ENCODE results near the gene LEFTY2. TPM values are rescaled to one million over a fixed set of nuclear protein-coding genes. Genes with fewer than 3 reads are reported as not detected.
"Not testable (repeated sequence)": the region's sequence is repeated elsewhere in the genome, so short reads cannot be mapped to it uniquely, and the experiment has no call there.

Gene LEFTY2
- polyA plus RNA-seq, 1 of the 3 experiments (the other 2 are of a cell fraction), result not detected

GRCh38 chr1:225975146-225975545, 34.1 kb upstream of the LEFTY2 start:
- H3F3A ChIP-seq (replicated peaks; ENCODE audit: insufficient read depth); H3K9me2 ChIP-seq; DNase-seq; H2AFZ ChIP-seq (ENCODE audit: low read depth); H3K4me2 ChIP-seq; H3K9me3 ChIP-seq; H3K9ac ChIP-seq; H3K4me1 ChIP-seq (ENCODE audit: control insufficient read depth in 1 of 2, insufficient read depth in 2 of 2, low read depth in 1 of 2, low read length in 1 of 2); H3K79me2 ChIP-seq (ENCODE audit: insufficient read depth); POLR2A ChIA-PET; H3K27me3 ChIP-seq (ENCODE audit: insufficient read depth); H3K27ac ChIP-seq (ENCODE audit: low read depth in 2 of 2, low read length in 1 of 2); H4K20me1 ChIP-seq (ENCODE audit: insufficient read depth); H3K4me3 ChIP-seq (ENCODE audit: low read depth in 2 of 2, low read length in 1 of 2); H3K36me3 ChIP-seq (replicated peaks in 1 of 2; ENCODE audit: control insufficient read depth in 1 of 2, insufficient read depth in 2 of 2, low read length in 1 of 2): not testable (repeated sequence)
- CTCF ChIA-PET, result interaction anchor here (0.6 to 7.8 kb wide), 29 partner anchors 10 to 656 kb away, joined by 3 to 130 read pairs (median 4); partner anchors contain the start of genes LEFTY2 and SRP9
- 96% methylated on average over 12 of the region's 12 CpGs for WGBS (ENCODE audit: low lambda C conversion rate)

- TF ChIP-seq CHD2 (IDR thresholded peaks at IDR 0.05; ENCODE audit: low read length, partially characterized antibody), result no peak
- no peak for TF ChIP-seq GABPA (IDR thresholded peaks at IDR 0.05; ENCODE audit: low read depth)
- TF ChIP-seq FOXM1 (IDR thresholded peaks at IDR 0.05; ENCODE audit: low read depth), result no peak
- no peak for TF ChIP-seq NFIC (IDR thresholded peaks at IDR 0.05; ENCODE audit: borderline replicate concordance)
- TF ChIP-seq MAX (IDR thresholded peaks at IDR 0.05; ENCODE audit: low read depth), result no peak
- TF ChIP-seq RFX5 (IDR thresholded peaks at IDR 0.05; ENCODE audit: low read length), result no peak
- TF ChIP-seq JUND (IDR thresholded peaks at IDR 0.05), result no peak
- no peak for TF ChIP-seq TAF1 (IDR thresholded peaks at IDR 0.05; ENCODE audit: borderline replicate concordance, low read depth, low read length)
- no peak for TF ChIP-seq USF1 (IDR thresholded peaks at IDR 0.05; ENCODE audit: borderline replicate concordance, low read depth)
- no peak for TF ChIP-seq PBX3 (IDR thresholded peaks at IDR 0.05)
- TF ChIP-seq RCOR1 (IDR thresholded peaks at IDR 0.05; ENCODE audit: low read length), result no peak
- no peak for TF ChIP-seq CTCF (IDR thresholded peaks at IDR 0.05)
- no peak for TF ChIP-seq RAD21 (IDR thresholded peaks at IDR 0.05; ENCODE audit: low read length)
- no peak for TF ChIP-seq YY1 (IDR thresholded peaks at IDR 0.05; ENCODE audit: low read depth)
- TF ChIP-seq IRF3 (IDR thresholded peaks at IDR 0.05; ENCODE audit: low read depth, low read length), result no peak
- no peak for TF ChIP-seq EP300 (IDR thresholded peaks at IDR 0.05; ENCODE audit: borderline replicate concordance in 1 of 2, low read depth in 1 of 2, low read length in 1 of 2)
- TF ChIP-seq FOXJ3 (CRISPR knock-in tag; IDR thresholded peaks at IDR 0.05), result no peak
- no peak for TF ChIP-seq TCF12 (IDR thresholded peaks at IDR 0.05)
- no peak for TF ChIP-seq RXRA (IDR thresholded peaks at IDR 0.05; ENCODE audit: borderline replicate concordance, low read depth)
- no peak for DNase-seq
- Histone ChIP-seq H3K9me3 (no peaks in the 10 kb centered on the region), H3K9me2 (no peaks in the 10 kb centered on the region), H3K4me3 (ENCODE audit: low read depth in 2 of 2, low read length in 1 of 2) (no peak overlapping the region), H4K20me1 (ENCODE audit: insufficient read depth) (no peaks in the 10 kb centered on the region), H3K4me1 (ENCODE audit: control insufficient read depth in 1 of 2, insufficient read depth in 2 of 2, low read depth in 1 of 2, low read length in 1 of 2) (no peaks in the 10 kb centered on the region; a peak in 1 of 4 replicates), H3K27ac (ENCODE audit: low read depth in 2 of 2, low read length in 1 of 2) (no peak overlapping the region), H3F3A (replicated peaks; ENCODE audit: insufficient read depth) (peaks cover 8% of the 10 kb centered on the region), H3K9ac (no peak overlapping the region), H3K27me3 (ENCODE audit: insufficient read depth) (no peaks in the 10 kb centered on the region), H3K4me2 (no peak overlapping the region), H3K36me3 (replicated peaks in 1 of 2; ENCODE audit: control insufficient read depth in 1 of 2, insufficient read depth in 2 of 2, low read length in 1 of 2) (peaks cover 0 to under 1% of the 10 kb centered on the region in 2 experiments), H3K79me2 (ENCODE audit: insufficient read depth) (no peaks in the 10 kb centered on the region), H2AFZ (ENCODE audit: low read depth) (no peak overlapping the region)
- WGBS (ENCODE audit: low lambda C conversion rate), result 95% methylated on average over 10 of the region's 10 CpGs
- ChIA-PET POLR2A (no interaction called here), CTCF (interaction anchor here (1.3 to 7.8 kb wide), 14 partner anchors 12 to 655 kb away, joined by 4 to 130 read pairs (median 10); partner anchors contain the start of gene SRP9)
These were observed 33.4 kb upstream of the LEFTY2 start for GRCh38 chr1:225974454-225974853.

Data from SK-N-SH (cell line).